ENCODE measurements around the gene TBC1D16.

TBC1D16 gene

DNA sequence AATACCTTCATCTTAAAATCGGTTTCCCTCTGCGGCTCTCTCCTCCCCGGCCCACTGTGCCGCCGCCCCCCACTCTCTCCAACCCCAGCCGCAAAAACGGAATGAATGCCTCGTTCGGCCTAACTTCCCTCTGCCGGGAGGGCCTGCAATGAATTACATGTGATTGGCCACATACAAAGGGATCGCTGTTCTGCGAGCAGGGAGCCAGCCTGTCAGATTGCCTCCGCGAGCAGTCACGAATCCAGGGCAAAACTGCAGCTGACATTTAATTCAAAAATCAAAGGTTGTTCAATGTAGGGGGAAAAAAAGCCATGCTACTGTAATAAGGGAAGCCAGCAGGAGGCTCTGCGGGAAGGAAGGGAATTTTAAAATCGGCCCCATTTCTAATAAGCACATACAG, 84.9 kb downstream of the TBC1D16 start:
- H3K4me3 ChIP-seq (replicated peaks in 1 of 2; ENCODE audit: low read depth in 2 of 2, low read length in 2 of 2), result no peak overlapping the region
- TF ChIP-seq, protein P1, sequence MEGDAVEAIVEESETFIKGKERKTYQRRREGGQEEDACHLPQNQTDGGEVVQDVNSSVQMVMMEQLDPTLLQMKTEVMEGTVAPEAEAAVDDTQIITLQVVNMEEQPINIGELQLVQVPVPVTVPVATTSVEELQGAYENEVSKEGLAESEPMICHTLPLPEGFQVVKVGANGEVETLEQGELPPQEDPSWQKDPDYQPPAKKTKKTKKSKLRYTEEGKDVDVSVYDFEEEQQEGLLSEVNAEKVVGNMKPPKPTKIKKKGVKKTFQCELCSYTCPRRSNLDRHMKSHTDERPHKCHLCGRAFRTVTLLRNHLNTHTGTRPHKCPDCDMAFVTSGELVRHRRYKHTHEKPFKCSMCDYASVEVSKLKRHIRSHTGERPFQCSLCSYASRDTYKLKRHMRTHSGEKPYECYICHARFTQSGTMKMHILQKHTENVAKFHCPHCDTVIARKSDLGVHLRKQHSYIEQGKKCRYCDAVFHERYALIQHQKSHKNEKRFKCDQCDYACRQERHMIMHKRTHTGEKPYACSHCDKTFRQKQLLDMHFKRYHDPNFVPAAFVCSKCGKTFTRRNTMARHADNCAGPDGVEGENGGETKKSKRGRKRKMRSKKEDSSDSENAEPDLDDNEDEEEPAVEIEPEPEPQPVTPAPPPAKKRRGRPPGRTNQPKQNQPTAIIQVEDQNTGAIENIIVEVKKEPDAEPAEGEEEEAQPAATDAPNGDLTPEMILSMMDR (IDR thresholded peaks at IDR 0.05; ENCODE audit: low read depth, low read length), result no peak
- peak in 1 of 2 donors; percentile 15 for DNase-seq (ENCODE audit: low read depth in 2 of 2)

DNA sequence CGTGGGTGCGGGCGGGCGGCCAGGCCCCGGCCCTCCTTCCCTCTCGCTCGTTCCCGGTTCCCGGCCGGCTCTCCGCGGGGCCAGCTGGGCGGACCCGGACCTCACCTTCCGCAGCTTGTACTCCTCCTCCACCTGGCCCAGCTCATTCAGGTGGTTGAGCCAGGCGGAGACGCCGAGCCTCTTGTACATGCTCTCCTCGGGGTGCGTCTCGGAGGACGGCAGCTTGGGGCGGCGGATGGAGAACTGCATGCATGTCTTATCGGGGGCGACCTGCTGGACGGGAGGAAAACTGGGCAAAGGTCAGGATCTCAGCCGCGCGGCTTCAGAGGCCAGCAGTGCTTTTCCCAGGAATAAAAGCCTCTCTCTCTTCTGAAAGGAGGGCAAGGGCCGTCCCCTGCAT, 85.4 kb downstream of the TBC1D16 start:
- DNase-seq (ENCODE audit: low read depth in 2 of 2), result no peak
- H3K4me3 ChIP-seq (replicated peaks in 1 of 2; ENCODE audit: low read depth in 2 of 2, low read length in 2 of 2), result no peak overlapping the region
- TF ChIP-seq, protein P1 (IDR thresholded peaks at IDR 0.05; ENCODE audit: low read depth, low read length), result no peak

DNA sequence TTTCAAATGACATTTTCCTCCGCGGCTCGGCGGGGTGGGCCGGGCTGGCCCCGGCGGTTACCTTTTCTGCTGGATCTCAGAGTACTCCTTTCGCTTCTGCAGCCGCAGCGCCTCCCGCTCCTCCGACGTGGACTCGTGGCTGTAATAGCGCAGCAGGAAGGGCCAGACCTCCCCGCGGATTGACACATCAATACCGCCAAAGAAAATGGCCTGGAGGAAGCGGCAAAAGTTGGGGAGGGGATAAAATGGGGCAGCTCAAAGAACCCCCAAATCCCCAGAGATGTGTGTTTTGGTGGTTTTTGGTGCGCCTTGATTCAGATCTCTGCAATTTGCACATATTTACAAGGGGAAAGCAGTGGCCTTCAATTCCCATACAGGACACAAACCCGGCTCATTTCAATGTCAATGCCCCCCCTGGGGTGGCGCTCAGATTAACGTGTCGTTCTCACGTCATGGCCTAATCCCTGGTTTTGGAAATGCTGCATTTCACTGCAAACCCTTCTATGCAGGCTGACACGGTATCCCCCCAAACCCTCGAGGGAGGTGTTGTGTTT, 85.9 kb downstream of the TBC1D16 start:
- TF ChIP-seq, protein P1 (IDR thresholded peaks at IDR 0.05; ENCODE audit: low read depth, low read length), result no peak
- DNase-seq (ENCODE audit: low read depth in 2 of 2), result no peak
- H3K4me3 ChIP-seq (replicated peaks in 1 of 2; ENCODE audit: low read depth in 2 of 2, low read length in 2 of 2), result no peak overlapping the region

DNA sequence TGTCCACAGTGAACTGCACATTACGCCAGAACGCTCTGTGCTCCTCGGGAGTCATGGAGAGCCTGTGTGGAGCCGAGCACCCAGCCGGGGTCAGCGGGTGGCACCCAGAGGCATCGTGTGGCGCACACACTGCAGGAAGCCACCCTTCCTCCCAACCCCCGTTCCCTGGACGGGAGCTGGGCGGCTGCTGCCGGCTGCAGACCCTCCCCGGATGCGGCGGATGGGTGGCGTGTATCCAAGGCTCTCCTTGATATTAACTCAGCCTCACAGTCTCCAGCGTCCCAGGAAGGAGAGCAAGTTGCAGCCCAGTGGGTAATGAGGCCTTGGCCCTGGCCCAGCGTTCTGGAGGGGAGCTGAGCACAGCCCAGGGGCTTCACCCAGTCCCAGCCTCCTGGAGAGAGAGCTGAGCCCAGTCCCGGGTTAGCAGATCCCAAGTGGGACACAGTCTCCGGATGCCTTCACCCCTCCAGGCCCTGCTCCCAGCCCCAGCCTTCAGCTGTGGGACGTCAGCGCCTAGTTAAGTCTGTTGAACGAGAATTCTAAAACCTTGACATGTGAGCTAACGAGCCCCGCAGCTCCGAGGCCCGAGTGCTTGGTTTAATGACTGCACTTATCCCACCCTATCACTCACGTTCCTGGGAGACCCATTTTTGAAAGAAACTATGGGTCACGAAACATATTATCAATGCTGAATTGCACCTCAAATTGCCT, 86.6 kb downstream of the TBC1D16 start:
- TF ChIP-seq, protein P1 (IDR thresholded peaks at IDR 0.05; ENCODE audit: low read depth, low read length), result no peak

DNA sequence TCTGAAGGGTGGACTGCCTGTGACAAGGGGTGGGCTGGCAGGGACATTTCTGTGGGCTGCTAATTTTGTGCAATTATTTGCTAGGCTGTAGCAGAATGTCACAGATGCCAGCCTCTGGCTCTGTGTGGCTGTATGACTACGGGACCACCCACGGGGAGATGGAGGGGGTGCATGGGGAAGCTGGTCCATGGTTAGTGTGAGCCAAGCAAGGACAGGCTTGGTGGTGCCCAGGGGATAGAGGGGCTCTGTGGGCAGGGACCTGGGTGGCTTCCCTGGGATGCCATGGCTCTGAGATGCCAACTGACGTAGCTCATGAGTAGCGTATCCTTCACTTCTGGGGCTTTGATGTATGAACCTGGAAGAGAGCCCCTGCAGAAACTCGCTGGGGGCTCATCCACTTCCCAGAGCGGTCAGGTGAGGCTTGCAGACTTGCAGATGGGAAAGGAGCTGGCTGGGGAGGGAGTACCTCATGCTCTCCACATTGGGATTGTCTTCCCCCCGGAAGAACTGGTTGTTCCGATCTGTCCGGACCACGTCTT, 87.2 kb downstream of the TBC1D16 start:
- H3K4me3 ChIP-seq (replicated peaks in 1 of 2; ENCODE audit: low read depth in 2 of 2, low read length in 2 of 2), result no peak overlapping the region
- TF ChIP-seq, protein P1 (IDR thresholded peaks at IDR 0.05; ENCODE audit: low read depth, low read length), result no peak
- no peak for DNase-seq (ENCODE audit: low read depth in 2 of 2)

More for the DNA sequence above, 86.6 kb downstream of the TBC1D16 start:
- no peak overlapping the region for H3K4me3 ChIP-seq (replicated peaks in 1 of 2; ENCODE audit: low read depth in 2 of 2, low read length in 2 of 2)
- DNase-seq (ENCODE audit: low read depth in 2 of 2), result no peak

DNA sequence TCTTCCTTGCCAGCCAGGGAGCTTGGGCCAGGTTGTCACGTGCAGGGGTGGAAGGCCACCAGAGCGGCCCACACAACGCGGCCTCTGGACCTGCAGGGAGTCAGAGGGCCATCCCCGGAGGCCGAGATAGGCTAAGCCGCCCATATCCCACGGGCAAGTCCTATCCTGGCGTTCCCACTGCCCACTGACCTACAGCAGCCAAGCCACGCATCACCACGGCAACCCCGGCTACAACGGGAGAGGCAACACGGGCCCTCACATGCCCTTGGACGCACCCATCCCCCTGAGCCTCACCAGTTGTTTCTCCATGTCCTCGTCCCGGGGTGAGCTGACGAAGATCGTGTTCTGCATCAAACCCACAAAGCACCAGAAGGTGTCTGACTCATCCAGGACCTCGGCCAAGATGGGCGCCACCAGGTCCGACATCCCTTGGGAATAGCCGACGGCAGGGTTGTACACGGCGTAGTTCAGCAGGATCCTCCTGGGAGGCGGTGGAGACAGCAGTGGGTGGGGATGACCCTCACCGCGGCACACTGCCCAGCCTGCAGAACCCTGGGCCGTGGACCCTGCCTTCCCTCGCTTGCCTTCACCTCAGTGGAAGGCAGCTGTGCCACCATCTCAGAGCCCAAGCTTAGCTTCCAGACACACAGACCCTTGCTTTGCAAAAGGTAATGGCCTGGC, 88.2 kb downstream of the TBC1D16 start:
- peak; percentile 51 to 84 for DNase-seq (ENCODE audit: low read depth in 2 of 2)

More for the DNA sequence above, 88.2 kb downstream of the TBC1D16 start:
- TF ChIP-seq, protein P1 (IDR thresholded peaks at IDR 0.05; ENCODE audit: low read depth, low read length), result no peak
- H3K4me3 ChIP-seq (replicated peaks in 1 of 2; ENCODE audit: low read depth in 2 of 2, low read length in 2 of 2), result no peak overlapping the region
